H1 (cell line): ENCODE measurements around the gene KCNMA1. TPM values are rescaled to one million over a fixed set of nuclear protein-coding genes. Genes with fewer than 3 reads are reported as not detected.

Experiments used
- CTCF ChIA-PET: fragments of 300-600 bp; sonication (Branson Sonifier 250); formaldehyde crosslinking; loops from one replicate; lab custom pipeline; 2021; ENCODE audit not compliant: partially characterized antibody; lab: Charles Lee
- POLR2A ChIA-PET: fragments of 300-600 bp; sonication (Branson Sonifier 250); formaldehyde crosslinking; loops from one replicate; lab custom pipeline; 2021; ENCODE audit warnings: inconsistent platforms; ENCODE audit not compliant: partially characterized antibody; lab: Charles Lee
- DNase-seq, 2 experiments: peaks; one replicate each; pipeline versions ENCODE4 v3.0.0 to v3.0.0-alpha.2; 2010 to 2022; ENCODE audit warnings: low spot score in 2 of 2, low read depth in 1 of 2, mixed read lengths in 1 of 2
- FAIRE-seq: peaks from 2 replicates; lab custom pipeline; 2011; peaks lifted over from hg19 to GRCh38; lab: Jason Lieb, UNC
- H2AFZ ChIP-seq: 2 replicates; pipeline ENCODE4 v1.8.1; 2012; ENCODE audit warnings: low read length, inconsistent platforms
- H2AK5ac ChIP-seq: 2 replicates; pipeline ENCODE4 v1.6.1; 2013; ENCODE audit warnings: low read depth, low read length
- H2BK120ac ChIP-seq: replicated peaks from 2 replicates; pipeline ENCODE3; 2013; ENCODE audit warnings: low read depth, low read length, inconsistent platforms
- H2BK12ac ChIP-seq: 2 replicates; pipeline ENCODE4 v1.6.1; 2013; ENCODE audit warnings: low read depth, low read length
- H2BK15ac ChIP-seq: 2 replicates; pipeline ENCODE4 v1.6.1; 2013; ENCODE audit warnings: low read length
- H2BK20ac ChIP-seq: 2 replicates; pipeline ENCODE4 v1.6.1; 2013; ENCODE audit warnings: low read length
- H2BK5ac ChIP-seq: 2 replicates; pipeline ENCODE4 v1.6.1; 2013; ENCODE audit warnings: low read depth, low read length
- H3K14ac ChIP-seq: 2 replicates; pipeline ENCODE4 v1.6.1; 2013; ENCODE audit warnings: inconsistent platforms; ENCODE audit not compliant: insufficient read length
- H3K18ac ChIP-seq: 2 replicates; pipeline ENCODE4 v1.6.1; 2013; ENCODE audit warnings: low read length; ENCODE audit errors: extremely low read depth
- H3K23ac ChIP-seq: 2 replicates; pipeline ENCODE4 v1.6.1; 2013; ENCODE audit warnings: inconsistent platforms; ENCODE audit not compliant: insufficient read length
- H3K23me2 ChIP-seq: 2 replicates; pipeline ENCODE4 v1.6.1; 2013; ENCODE audit warnings: low read depth, low read length
- H3K27ac ChIP-seq: 2 replicates; pipeline ENCODE4 v1.6.1; 2011; ENCODE audit warnings: low read depth, low read length, inconsistent platforms
- H3K27me3 ChIP-seq, 4 experiments: replicated peaks in 1 of 4; 1 replicate in 1 of 4; 2 replicates in 3 of 4; pipeline versions ENCODE4 v1.6.1 to v1.8.1; 2011 to 2013; ENCODE audit warnings: low read length in 3 of 4, mild to moderate bottlenecking in 3 of 4, inconsistent platforms in 2 of 4, mixed read lengths in 2 of 4, moderate library complexity in 1 of 4; ENCODE audit not compliant: control insufficient read depth in 3 of 4, insufficient read depth in 3 of 4; ENCODE audit errors: extremely low read depth in 1 of 4
- H3K36me3 ChIP-seq, 4 experiments: 2 replicates each; pipeline versions ENCODE4 v1.6.1 to v1.8.1; 2011 to 2013; ENCODE audit warnings: mild to moderate bottlenecking in 4 of 4, low read length in 3 of 4, moderate library complexity in 2 of 4, control low read depth in 1 of 4, inconsistent platforms in 1 of 4; ENCODE audit not compliant: insufficient read depth in 4 of 4, control insufficient read depth in 2 of 4
- H3K4ac ChIP-seq: replicated peaks from 2 replicates; pipeline ENCODE3; 2013; ENCODE audit warnings: low read length, low read depth, mixed read lengths, inconsistent platforms; ENCODE audit not compliant: insufficient read length
- H3K4me1 ChIP-seq, 4 experiments: replicated peaks in 1 of 4; 1 replicate in 1 of 4; 2 replicates in 3 of 4; pipeline versions ENCODE4 v1.6.1 to v1.8.1; 2011 to 2013; ENCODE audit warnings: low read length in 3 of 4, inconsistent platforms in 2 of 4, mixed read lengths in 1 of 4; ENCODE audit not compliant: insufficient read depth in 4 of 4, control insufficient read depth in 3 of 4
- H3K4me2 ChIP-seq, 2 experiments: 2 replicates each; pipeline versions ENCODE4 v1.6.1 to v1.8.1; 2011 to 2013; ENCODE audit warnings: low read depth in 2 of 2, low read length in 2 of 2, control low read depth in 1 of 2, inconsistent platforms in 1 of 2, mild to moderate bottlenecking in 1 of 2; ENCODE audit not compliant: insufficient read depth in 1 of 2
- H3K4me3 ChIP-seq, 4 experiments: fragments of 200-600, 300-600 bp in 1 of 4; sonication (generic), shearing (Covaris generic), sonication (Bioruptor Twin) in 1 of 4; 2 replicates each; pipeline versions ENCODE4 v1.5.1 to v1.8.1; 2011 to 2016; ENCODE audit warnings: low read length in 4 of 4, low read depth in 3 of 4, control low read depth in 2 of 4, inconsistent platforms in 2 of 4, mild to moderate bottlenecking in 2 of 4, mixed read lengths in 1 of 4, moderate library complexity in 1 of 4; ENCODE audit not compliant: insufficient read depth in 2 of 4; ENCODE audit errors: extremely low read depth in 1 of 4
- H3K56ac ChIP-seq: replicated peaks from 2 replicates; pipeline ENCODE3; 2013; ENCODE audit warnings: low read depth, mild to moderate bottlenecking, mixed read lengths, low read length, inconsistent platforms; ENCODE audit not compliant: insufficient read length
- H3K79me1 ChIP-seq: 2 replicates; pipeline ENCODE4 v1.6.1; 2013; ENCODE audit warnings: low read depth, low read length, control low read depth
- H3K79me2 ChIP-seq, 2 experiments: 2 replicates each; pipeline versions ENCODE4 v1.6.1 to v1.8.1; 2012 to 2013; ENCODE audit warnings: low read length in 2 of 2, mild to moderate bottlenecking in 2 of 2, inconsistent platforms in 1 of 2; ENCODE audit not compliant: insufficient read depth in 2 of 2, control insufficient read depth in 1 of 2
- H3K9ac ChIP-seq, 4 experiments: replicated peaks in 1 of 4; 1 replicate in 1 of 4; 2 replicates in 3 of 4; pipeline versions ENCODE4 v1.6.1 to v1.8.1; 2011 to 2013; ENCODE audit warnings: low read depth in 3 of 4, low read length in 3 of 4, control low read depth in 2 of 4, mild to moderate bottlenecking in 2 of 4, moderate library complexity in 2 of 4, inconsistent platforms in 1 of 4; ENCODE audit errors: extremely low read depth in 1 of 4
- H3K9me3 ChIP-seq, 2 experiments: 2 replicates each; pipeline versions ENCODE4 v1.6.1 to v1.8.1; 2012 to 2013; ENCODE audit warnings: mild to moderate bottlenecking in 2 of 2, moderate library complexity in 2 of 2, control low read depth in 1 of 2, inconsistent platforms in 1 of 2, low read depth in 1 of 2, low read length in 1 of 2, mixed read lengths in 1 of 2; ENCODE audit not compliant: insufficient read depth in 2 of 2
- H4K20me1 ChIP-seq, 2 experiments: replicated peaks in 1 of 2; 2 replicates each; pipeline versions ENCODE3 to v1.8.1; 2011 to 2013; ENCODE audit warnings: inconsistent platforms in 2 of 2, low read length in 2 of 2, mild to moderate bottlenecking in 1 of 2; ENCODE audit not compliant: insufficient read depth in 2 of 2, control insufficient read depth in 1 of 2
- H4K5ac ChIP-seq: 2 replicates; pipeline ENCODE4 v1.6.1; 2013; ENCODE audit warnings: low read length, low read depth, mixed read lengths, inconsistent platforms; ENCODE audit not compliant: insufficient read length
- H4K8ac ChIP-seq: 2 replicates; pipeline ENCODE4 v1.8.0; 2013; ENCODE audit warnings: mild to moderate bottlenecking, moderate library complexity, low read length, inconsistent platforms; ENCODE audit not compliant: insufficient read depth; ENCODE audit errors: extremely low read depth
- H4K91ac ChIP-seq: replicated peaks from 2 replicates; pipeline ENCODE3; 2013; ENCODE audit warnings: low read length, mixed read lengths, inconsistent platforms; ENCODE audit not compliant: insufficient read length
- CHD1 ChIP-seq: IDR thresholded peaks from 2 replicates; pipeline ENCODE4 v1.6.1; 2012; ENCODE audit warnings: low read depth, low read length, improper control_type of control experiment
- CTBP2 ChIP-seq: IDR thresholded peaks from 2 replicates; pipeline ENCODE4 v1.7.0; 2011; ENCODE audit warnings: borderline replicate concordance, mild to moderate bottlenecking, moderate library complexity, mixed read lengths, low read length; ENCODE audit not compliant: insufficient read depth, insufficient read length
- CTCF ChIP-seq, 3 experiments: IDR thresholded peaks; 1 replicate in 2 of 3; 2 replicates in 1 of 3; pipeline versions ENCODE4 v1.5.1 to v1.6.1; 2011; ENCODE audit warnings: low read length in 3 of 3, mild to moderate bottlenecking in 3 of 3, inconsistent platforms in 2 of 3, low read depth in 1 of 3, moderate library complexity in 1 of 3; ENCODE audit not compliant: insufficient read depth in 1 of 3; ENCODE audit errors: control extremely low read depth in 1 of 3
- RAD21 ChIP-seq, 2 experiments: IDR thresholded peaks in 1 of 2; conservative IDR thresholded peaks in 1 of 2; 2 replicates each; pipeline ENCODE4 v1.6.1; 2011; ENCODE audit warnings: low read depth in 2 of 2, low read length in 2 of 2, improper control_type of control experiment in 1 of 2, inconsistent platforms in 1 of 2, mild to moderate bottlenecking in 1 of 2, moderate library complexity in 1 of 2
- SRF ChIP-seq: IDR thresholded peaks from 2 replicates; pipeline ENCODE4 v1.6.1; 2011; ENCODE audit warnings: mild to moderate bottlenecking, low read depth, low read length, moderate library complexity
- WGBS, 2 experiments: shearing (Covaris generic) in 1 of 2; methylation state at CpG; one replicate each; pipeline versions ENCODE4 v1.1.6 to v1.1.7; 2013 to 2015; ENCODE audit warnings: low lambda C conversion rate in 2 of 2, mixed read lengths in 2 of 2, inconsistent platforms in 1 of 2, low coverage in 1 of 2, missing lambda C conversion rate in 1 of 2; ENCODE audit not compliant: insufficient replicate concordance in 2 of 2, insufficient coverage in 1 of 2, insufficient read length in 1 of 2; ENCODE audit errors: extremely low coverage in 1 of 2, missing lambda C conversion rate in 1 of 2; 5-methylcytosine and 5-hydroxymethylcytosine counted together
- polyA plus RNA-seq, 7 experiments: library from polyadenylated mRNA; depleted of rRNA in 3 of 7; stranded (reverse) in 5 of 7; unstranded in 2 of 7; fragments of >200 nt in 5 of 7; fragments of 200-250 nt in 2 of 7; gene quantifications; 1 replicate in 5 of 7; 2 replicates in 1 of 7; 4 replicates in 1 of 7; pipeline versions ENCODE4 v1.2.1 to v1.2.3, GENCODE V29; 2011 to 2013; ENCODE audit warnings: missing spikeins in 2 of 7, mixed read lengths in 2 of 7
- total RNA-seq: library from RNA; stranded (reverse); fragmentation: NEBNext Ultra II Directional; extraction: Animal tissue kit (Norgen Biotek cat#: 25700); gene quantifications from 2 replicates; pipeline ENCODE4 v1.2.1, GENCODE V29; 2021

Gene KCNMA1
- total and polyA plus RNA-seq, 2 of the 8 experiments (the other 6 are each of a cell fraction or from before 2014, with no cell fraction given): 10.2 to 11.1 TPM

DNA sequence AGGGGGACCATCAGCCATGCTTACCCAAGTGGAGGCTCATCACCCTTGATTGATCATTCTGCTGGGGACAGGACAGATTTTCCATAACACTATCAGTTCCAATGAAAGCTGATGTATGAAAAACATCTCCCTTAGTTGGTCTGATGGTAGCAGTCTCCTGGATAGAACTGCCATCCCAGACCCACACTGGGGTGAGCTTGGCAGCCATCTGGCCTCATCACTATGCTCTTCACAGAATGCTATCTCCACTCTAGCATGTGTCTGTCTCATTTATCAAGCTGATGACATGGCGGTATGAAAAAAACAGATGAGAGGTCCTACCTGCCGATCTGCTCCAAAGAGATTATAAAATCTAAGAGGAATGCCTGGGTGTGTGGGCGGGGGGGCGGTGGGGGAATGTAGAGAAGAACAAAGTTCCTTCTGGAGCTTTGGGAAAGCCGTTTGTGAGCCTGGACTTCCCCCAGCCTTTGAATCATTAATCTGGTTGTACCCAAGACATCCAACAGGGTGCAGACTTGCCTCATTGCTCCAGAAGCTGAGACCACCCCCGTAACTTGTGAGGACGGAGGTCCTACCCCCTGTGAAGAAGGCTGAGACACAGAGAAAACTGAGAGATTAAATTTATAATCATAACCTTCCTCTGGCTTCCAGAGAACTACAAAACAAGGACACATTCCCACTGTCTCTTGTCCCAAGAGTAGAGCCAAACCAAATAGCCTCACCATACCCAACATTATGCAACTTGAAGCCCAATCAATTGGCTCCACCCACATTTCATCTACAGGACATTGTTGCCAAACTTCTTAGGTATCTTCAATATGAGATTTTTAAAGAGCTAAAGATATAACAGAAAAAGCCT lies 340.8 kb downstream of the KCNMA1 start:
- Histone ChIP-seq H3K4ac (no peak overlapping the region), H3K9ac (no peak overlapping the region), H2BK15ac (no peak overlapping the region), H3K56ac (no peak overlapping the region), H3K4me2 (no peak overlapping the region), H4K8ac (no peak overlapping the region), H3K79me1 (no peaks in the 10 kb centered on the region), H2BK20ac (no peak overlapping the region), H2AFZ (no peak overlapping the region), H2BK120ac (no peak overlapping the region), H3K14ac (no peak overlapping the region), H2BK5ac (no peak overlapping the region), H3K79me2 (no peaks in the 10 kb centered on the region), H3K23ac (no peak overlapping the region), H3K4me1 (peaks cover 0 to 4% (median 0%) of the 10 kb centered on the region in 4 experiments; a peak in 2 of 7 replicates), H3K18ac (no peak overlapping the region), H2AK5ac (no peak overlapping the region), H3K27ac (no peak overlapping the region), H3K36me3 (no peaks in the 10 kb centered on the region), H3K4me3 (no peak overlapping the region), H3K23me2 (no peaks in the 10 kb centered on the region), H3K9me3 (no peaks in the 10 kb centered on the region), H3K27me3 (no peaks in the 10 kb centered on the region), H4K20me1 (no peaks in the 10 kb centered on the region), H4K91ac (no peak overlapping the region), H2BK12ac (no peak overlapping the region), H4K5ac (no peak overlapping the region)
- POLR2A ChIA-PET: no interaction called here
- FAIRE-seq (no peak), DNase-seq (no peak)
- CTCF ChIA-PET: interaction anchor here (0.5 to 3.7 kb wide), 43 partner anchors 8 to 397 kb away, joined by 3 to 27 read pairs (median 4); no protein-coding TSS in a partner anchor
- TF ChIP-seq CTBP2 (no peak), SRF (no peak), CTCF (IDR thresholded peaks at IDR 0.05; ENCODE audit: control extremely low read depth in 1 of 3, insufficient read depth in 1 of 3, low read depth in 1 of 3, low read length in 3 of 3) (peak; percentile 32 to 40 (median 35); a peak in 3 of 4 replicates), CHD1 (no peak), RAD21 (IDR thresholded peaks at IDR 0.05 in 1 of 2, conservative IDR thresholded peaks at IDR 0.05 in 1 of 2; ENCODE audit: low read depth in 2 of 2, low read length in 2 of 2) (peak; percentile 53 to 70)
- WGBS, 2 experiments: 75% methylated on average over 6 of the region's 7 CpGs; no CpG with 5 or more reads in 1 of the 2 experiments
